T-helper 2 cell treated with Interferon-gamma antibody and Interleukin-4, amounts not matched to agents 100 ng/mL and 5 ng/mL, for 36 hours (primary cell): Measurements from ENCODE around the gene PTK7. TPM values are rescaled to one million over a fixed set of nuclear protein-coding genes. Genes with fewer than 3 reads are reported as not detected.
"Not testable (repeated sequence)": the region's sequence is repeated elsewhere in the genome, so short reads cannot be mapped to it uniquely, and the experiment has no call there.

Source experiments
- intact Hi-C: fragments of 100-400 bp; cut with micrococcal nuclease; formaldehyde crosslinking; loops from one replicate; pipeline ENCODE4 v1.15.1; 2023
- total RNA-seq: library from RNA; stranded (reverse); gene quantifications from 2 replicates; pipeline ENCODE4 v1.2.3, GENCODE V29; 2022

The PTK7 gene
- total RNA-seq: 1.9 TPM in 2 replicates

DNA sequence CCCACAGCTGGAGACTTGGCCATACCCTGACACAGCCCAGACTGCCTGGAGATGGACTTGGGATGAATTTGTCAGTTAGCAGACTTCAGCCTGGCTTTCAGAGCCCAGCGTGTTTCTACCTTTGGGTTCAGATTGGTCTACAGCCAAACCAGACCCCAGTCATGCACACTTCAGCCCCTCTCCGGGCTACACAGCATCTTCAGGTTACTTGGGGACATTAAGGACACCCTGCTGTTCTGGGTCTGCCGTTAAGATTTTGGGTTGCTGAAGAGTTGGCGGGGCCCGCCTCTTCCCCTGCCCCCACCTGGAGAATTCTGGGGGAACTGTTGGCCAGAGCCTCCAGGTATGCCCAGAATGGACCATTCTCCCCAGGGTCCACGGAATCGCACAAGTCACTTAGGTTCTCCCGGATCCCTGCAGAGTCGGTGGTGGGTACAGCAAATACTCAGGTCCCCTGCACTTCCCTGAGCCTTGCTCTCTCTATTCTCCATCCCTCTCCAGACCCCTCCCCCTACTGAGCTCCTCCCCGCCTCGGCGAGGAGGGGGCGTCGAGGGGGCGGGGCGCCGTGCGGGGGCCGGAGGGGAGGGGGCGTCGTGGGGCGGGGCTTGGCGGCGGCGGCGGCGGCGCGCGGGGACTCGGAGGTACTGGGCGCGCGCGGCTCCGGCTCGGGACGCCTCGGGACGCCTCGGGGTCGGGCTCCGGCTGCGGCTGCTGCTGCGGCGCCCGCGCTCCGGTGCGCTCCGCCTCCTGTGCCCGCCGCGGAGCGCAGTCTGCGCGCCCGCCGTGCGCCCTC, at the start of gene PTK7:
Gene PTK7, plus strand, starts transcription at position 645 of the 794 bp plus-strand sequence. CDS start 175 bp downstream, outside the sequence.
- intact Hi-C loops: no loop called here

- intact Hi-C loops: no loop called here
Measured at GRCh38 chr6:43026365-43026764, 49.7 kb upstream of the PTK7 start.

DNA sequence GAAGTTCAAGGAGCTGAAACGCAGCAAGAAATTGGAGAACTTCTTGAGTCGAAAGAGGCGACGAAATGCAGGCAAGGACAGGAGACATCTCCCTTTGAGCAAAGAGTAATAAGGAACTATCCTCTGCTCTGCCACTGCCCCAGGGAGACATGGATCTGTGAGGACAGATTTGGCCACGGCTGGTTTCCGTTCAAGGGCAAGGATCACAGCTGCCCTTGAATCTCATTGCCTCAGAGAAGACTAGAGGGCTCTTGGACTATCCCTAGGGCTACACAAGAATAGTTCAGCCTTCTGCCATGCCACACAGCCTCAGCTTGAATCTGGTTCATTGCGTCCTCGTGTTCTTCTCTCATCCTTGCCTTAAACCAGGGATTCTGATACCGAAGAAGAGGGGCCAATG, 47.0 kb upstream of the PTK7 start:
- intact Hi-C loops: no loop called here

- intact Hi-C loops: no loop called here
Measured at GRCh38 chr6:43032326-43032725, 43.8 kb upstream of the PTK7 start.

DNA sequence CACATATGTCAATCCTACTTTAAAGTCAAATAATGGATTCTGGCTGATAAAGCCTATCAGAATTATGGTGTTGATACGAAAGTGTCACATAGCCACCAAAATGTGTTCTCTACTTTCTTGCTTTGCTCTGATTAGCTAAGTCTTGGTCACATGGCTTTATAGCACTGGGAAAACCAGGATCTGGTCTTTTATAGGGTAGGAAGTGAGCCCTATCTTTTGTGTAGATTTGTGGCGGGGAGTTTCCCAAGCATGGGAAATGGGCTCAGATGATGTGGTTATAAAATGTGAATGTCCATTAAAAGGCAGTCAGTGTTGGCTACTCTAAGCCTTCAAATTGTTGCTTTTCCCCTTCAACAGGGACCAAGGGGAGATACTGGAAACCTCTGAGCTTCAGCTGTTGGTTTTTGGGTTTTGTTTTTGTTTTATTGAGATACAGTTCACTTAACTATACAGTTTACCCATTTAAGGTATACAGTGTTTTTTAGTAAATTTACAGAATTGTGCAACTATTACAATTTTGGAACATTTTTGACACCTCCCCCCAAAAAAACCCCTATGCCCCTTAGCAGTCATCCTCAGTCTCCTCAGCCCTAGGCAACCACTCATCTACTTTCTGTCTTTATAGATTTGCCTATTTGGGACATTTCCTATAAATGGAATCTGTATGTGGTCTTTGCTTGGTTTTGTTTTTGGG, 42.5 kb upstream of the PTK7 start:
- intact Hi-C loops: no loop called here

GRCh38 chr6:43034190-43034525, 42.0 kb upstream of the PTK7 start:
- intact Hi-C loops: no loop called here

DNA sequence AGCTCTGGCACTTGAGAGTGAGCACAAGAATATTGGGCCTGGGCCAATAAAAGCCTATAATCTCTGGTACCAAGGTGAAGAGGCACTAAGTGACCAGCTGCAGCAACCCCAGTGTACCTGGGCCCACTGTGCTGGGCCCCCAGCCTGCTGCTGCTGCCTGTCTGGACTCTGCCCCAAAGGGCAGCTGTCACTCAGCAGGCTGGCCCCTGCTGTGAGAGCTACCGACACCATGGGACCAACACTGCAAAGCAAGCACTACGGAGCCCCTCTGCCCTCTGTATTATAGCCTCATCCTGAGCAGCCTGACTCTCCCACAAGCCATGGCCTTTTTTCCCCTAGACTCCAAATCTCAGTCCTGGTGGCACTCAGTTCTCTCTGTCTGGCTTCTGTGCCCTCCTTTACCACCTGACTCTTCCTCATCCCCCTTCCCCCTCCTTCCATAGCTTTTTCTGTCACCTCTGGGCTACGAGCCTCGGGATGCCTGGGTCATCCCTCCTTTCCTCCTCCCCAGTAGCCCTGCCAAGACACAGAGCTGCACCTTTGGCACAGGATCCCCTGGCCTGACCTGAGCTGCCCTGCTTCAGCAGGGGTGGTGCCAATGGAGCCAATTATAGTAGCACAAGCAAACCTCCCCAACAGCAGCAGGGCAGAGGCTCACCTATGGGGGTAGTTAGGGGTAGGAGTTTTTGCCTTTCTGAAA, 40.5 kb upstream of the PTK7 start:
- intact Hi-C loops: no loop called here

- intact Hi-C loops: no loop called here
Measured at GRCh38 chr6:43036712-43037111, 39.4 kb upstream of the PTK7 start.

DNA sequence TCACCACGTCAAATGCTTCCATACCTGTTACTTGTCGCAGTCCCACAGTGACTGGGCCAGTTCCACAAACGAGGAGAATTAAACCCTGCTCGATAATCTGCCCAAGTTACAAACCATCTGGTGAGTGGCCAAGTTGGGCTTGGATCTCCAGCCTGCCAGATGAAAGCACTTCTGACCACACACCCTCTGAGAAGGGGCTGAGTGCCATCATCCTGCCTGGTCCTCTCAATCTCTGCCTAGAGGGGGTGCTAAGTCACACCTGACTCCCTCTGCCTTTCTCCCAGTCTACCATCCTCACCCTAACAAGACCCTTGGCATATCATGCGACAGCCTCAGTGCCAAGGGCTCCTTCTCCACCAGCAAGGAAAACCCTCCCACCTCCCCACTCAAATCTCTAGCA, 38.9 kb upstream of the PTK7 start:
- intact Hi-C loops: no loop called here

GRCh38 chr6:43037706-43038105, 38.4 kb upstream of the PTK7 start:
- intact Hi-C loops: no loop called here

DNA sequence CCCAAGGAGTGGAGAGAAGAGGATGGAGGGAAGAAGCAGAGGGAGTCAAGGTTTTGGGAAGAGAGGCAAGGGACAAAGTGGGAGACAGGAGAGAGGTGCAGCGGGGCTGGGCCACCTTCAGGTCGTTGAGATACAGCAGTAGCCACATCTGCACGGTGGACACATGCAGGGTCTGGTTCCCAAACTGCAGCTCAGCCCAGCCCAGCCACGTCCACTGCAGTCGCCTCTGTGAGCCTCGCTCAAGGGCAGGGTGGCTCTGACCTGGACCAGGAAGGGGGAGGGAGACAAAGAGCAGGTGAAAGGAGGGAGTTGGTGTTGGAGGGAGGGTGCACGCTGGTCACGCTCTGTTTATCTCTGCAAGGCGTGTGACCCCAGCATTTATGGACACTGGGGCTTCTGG, 37.4 kb upstream of the PTK7 start:
- intact Hi-C loops: no loop called here

- intact Hi-C loops: no loop called here
Measured at GRCh38 chr6:43040542-43041257, 35.4 kb upstream of the PTK7 start.

- intact Hi-C loops: not testable (repeated sequence)
Measured at GRCh38 chr6:43041475-43041874, 34.6 kb upstream of the PTK7 start.

DNA sequence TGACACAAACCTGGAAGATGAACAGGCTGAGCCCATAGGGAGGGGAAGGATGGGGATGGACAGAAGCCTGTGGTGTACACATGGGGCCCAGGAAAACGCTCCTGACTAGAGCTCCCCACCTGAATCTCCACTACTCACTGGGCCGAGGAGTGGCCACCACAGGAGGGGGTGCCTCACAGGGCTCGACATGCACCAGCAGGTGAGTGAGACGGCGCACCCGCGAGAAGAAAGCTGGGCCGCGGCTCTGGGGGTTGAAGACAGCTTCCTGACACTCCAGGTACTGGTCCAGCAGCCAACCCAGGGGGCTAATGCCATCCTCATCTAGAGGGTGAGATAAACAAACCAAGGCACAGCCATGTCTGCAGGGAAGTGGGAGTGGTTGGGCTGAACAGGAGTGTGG, 32.8 kb upstream of the PTK7 start:
- intact Hi-C loops: no loop called here

DNA sequence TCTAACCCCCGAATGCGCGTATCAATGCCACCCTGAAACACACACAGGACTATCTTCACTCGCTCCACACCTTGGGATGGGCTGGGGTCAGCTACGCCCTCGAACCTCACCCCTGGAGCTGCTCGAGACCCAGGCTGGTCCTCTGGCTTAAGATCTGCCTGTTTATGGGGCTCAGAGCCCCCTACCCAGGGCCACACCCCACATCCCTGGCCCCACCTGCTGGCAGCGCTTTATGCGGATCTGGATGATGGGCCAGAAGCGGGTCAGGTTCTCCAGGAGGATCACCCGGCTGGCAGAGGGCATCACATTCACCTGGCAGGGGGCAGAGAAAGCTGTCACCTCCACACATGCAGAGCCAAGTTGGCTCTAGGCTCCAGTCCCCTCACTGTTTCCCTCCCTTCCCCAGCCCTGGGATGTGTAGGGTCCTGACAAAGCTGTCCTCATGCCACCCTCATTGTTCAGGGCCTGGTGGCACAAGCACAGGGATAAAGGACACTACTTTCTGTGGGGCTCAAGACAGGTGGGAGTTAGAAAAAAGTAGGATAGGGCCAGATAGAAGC, 30.7 kb upstream of the PTK7 start:
- intact Hi-C loops: no loop called here

GRCh38 chr6:43047998-43048397, 28.1 kb upstream of the PTK7 start:
- intact Hi-C loops: no loop called here

DNA sequence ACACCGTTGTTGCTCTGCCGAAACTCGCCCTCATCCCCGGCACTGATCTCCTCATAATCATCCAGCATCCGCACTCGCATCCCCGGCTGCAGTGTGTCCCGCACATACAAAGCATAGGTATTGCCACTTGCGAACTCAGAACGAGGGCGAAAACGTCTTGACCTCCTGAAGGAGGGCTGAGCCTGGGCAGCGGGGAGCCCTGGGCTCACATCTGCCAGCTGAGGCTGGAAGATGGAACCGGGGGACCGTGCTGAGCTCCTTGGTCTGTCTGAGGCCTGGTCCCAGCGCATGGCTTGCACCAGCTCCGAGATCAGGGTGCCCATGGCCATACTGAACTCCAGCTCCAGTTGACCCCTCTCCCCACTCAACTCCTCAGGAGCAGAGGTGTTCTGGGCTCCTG, 25.1 kb upstream of the PTK7 start:
- intact Hi-C loops: loop anchor here (10.0 kb wide), 2 partner anchors 464 to 486 kb away; partner anchors contain the start of genes LRRC73, POLR1C, UBR2 and YIPF3

DNA sequence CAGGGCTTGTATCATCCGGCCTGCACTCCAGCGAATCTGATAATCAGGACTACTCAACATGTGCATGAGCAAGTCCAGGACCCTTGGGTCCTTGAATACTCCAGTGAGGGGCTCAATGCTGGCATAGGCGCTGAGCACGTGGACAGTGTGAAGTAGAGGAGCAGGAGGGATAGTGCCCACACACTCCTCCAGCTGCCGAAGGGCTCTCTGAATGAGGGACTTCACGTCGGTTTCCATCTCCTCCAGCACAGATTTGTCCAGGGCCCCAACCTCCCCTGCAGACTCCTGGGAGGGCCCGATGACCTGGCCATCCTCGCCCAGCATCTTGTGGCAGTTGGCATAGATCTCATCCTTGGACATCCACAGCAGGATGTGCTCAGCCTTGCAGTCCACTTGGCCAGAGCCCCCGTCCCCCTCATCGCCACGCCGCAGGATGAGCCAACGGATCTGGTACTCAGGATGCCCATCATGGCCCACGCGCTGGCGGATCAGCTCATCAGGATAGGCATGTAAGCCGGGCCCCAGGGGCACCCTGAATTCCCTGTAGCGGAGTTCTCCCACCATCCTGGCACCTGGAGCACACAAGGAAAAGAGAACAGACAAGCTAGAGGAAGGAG, 23.8 kb upstream of the PTK7 start:
- intact Hi-C loops: loop anchor here (2.0 to 10.0 kb wide), 3 partner anchors 68 to 488 kb away; partner anchors contain the start of genes LRRC73, POLR1C, PPP2R5D and UBR2

GRCh38 chr6:43052842-43053544, 23.1 kb upstream of the PTK7 start:
- intact Hi-C loops: loop anchor here (1.0 to 10.0 kb wide), 5 partner anchors 39 to 488 kb away; partner anchors contain the start of genes CNPY3, KLHDC3, LRRC73 and POLR1C
